Activated CD4-positive, alpha-beta T cell treated with anti-CD3 and anti-CD28 coated beads for 36 hours (primary cell): Measurements from ENCODE around the gene DDT. TPM values are rescaled to one million over a fixed set of nuclear protein-coding genes. Genes with fewer than 3 reads are reported as not detected.
"Not testable (repeated sequence)": the region's sequence is repeated elsewhere in the genome, so short reads cannot be mapped to it uniquely, and the experiment has no call there.

Experiments used
- ATAC-seq: fragments of 200-7000 bp; cut with Tn5 transposase; one replicate; pipeline ENCODE4 v1.10.0; 2021; ENCODE audit warnings: mild to moderate bottlenecking, moderate library complexity
- CTCF ChIA-PET: fragments of 350-600 bp; sonication (Branson Sonifier 250); formaldehyde crosslinking; loops from one replicate; lab custom pipeline; 2021; ENCODE audit warnings: antibody characterized with exemption; lab: Charles Lee
- POLR2A ChIA-PET: fragments of 350-600 bp; sonication (Branson Sonifier 250); formaldehyde crosslinking; loops from one replicate; lab custom pipeline; 2021; ENCODE audit warnings: antibody characterized with exemption, inconsistent platforms; lab: Charles Lee
- DNase-seq: peaks from one replicate; pipeline ENCODE4 v3.0.0-alpha.2; 2020
- H3K27ac Mint-ChIP-seq: one replicate; pipeline ENCODE4 v1.8.0; 2021; ENCODE audit warnings: mixed read lengths
- H3K27me3 Mint-ChIP-seq: one replicate; pipeline ENCODE4 v1.8.0; 2021; ENCODE audit warnings: mixed read lengths
- H3K36me3 Mint-ChIP-seq: one replicate; pipeline ENCODE4 v1.8.0; 2021; ENCODE audit warnings: low read depth, mixed read lengths
- H3K4me1 Mint-ChIP-seq: one replicate; pipeline ENCODE4 v1.8.0; 2021; ENCODE audit warnings: mixed read lengths
- H3K4me3 Mint-ChIP-seq: one replicate; pipeline ENCODE4 v1.8.0; 2021; ENCODE audit warnings: mild to moderate bottlenecking, moderate library complexity, mixed read lengths
- H3K9me3 Mint-ChIP-seq: one replicate; pipeline ENCODE4 v1.8.0; 2021; ENCODE audit warnings: low read depth, mixed read lengths
- intact Hi-C, 2 experiments: fragments of 100-400 bp; cut with DNase I in 1 of 2; cut with micrococcal nuclease in 1 of 2; formaldehyde crosslinking; loops; one replicate each; pipeline versions ENCODE4 v1.14.2 to v1.15.1; 2022 to 2024; cut with DNase I, micrococcal nuclease
- total RNA-seq, 2 experiments: library from RNA; stranded (reverse); gene quantifications; one replicate each; pipeline ENCODE4 v1.2.3, GENCODE V29; 2021

The DDT gene
- total RNA-seq, 2 experiments from 2014 or later: 91.3 to 118 TPM

- POLR2A ChIA-PET, ATAC-seq, CTCF ChIA-PET, H3K4me3 Mint-ChIP-seq, H3K9me3 Mint-ChIP-seq, DNase-seq, H3K36me3 Mint-ChIP-seq, H3K4me1 Mint-ChIP-seq, H3K27ac Mint-ChIP-seq, H3K27me3 Mint-ChIP-seq: not testable (repeated sequence)
- intact Hi-C loops: loop anchor here in 1 of 2 experiments (5.0 to 10.0 kb wide), 2 partner anchors 48 to 225 kb away; no protein-coding TSS in a partner anchor
These were observed 24.5 kb downstream of the DDT start for GRCh38 chr22:23949764-23950163.

DNA sequence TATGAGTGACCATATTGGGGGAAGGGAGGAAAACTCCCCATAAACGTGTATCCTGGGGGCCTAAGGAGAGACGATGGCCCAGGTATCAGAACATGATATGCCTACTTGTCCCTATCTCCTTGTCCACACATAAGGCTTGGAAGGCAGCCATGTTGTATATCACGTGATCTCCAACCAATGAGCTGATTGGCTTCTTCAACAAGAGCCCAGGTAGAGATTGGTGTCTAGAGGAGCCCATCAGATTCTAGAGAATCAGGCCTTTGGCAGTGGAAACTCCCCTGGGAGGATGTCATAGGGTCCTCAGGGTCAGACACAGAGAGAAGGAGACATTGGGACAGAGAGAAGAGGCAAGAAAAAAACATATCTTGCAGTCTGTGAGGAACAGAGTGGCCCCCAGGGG is 26.9 kb downstream of the DDT start:
- H3K4me3 Mint-ChIP-seq, ATAC-seq, H3K36me3 Mint-ChIP-seq, DNase-seq, intact Hi-C loops, POLR2A ChIA-PET, H3K27me3 Mint-ChIP-seq, H3K27ac Mint-ChIP-seq, CTCF ChIA-PET, H3K4me1 Mint-ChIP-seq, H3K9me3 Mint-ChIP-seq: not testable (repeated sequence)

DNA sequence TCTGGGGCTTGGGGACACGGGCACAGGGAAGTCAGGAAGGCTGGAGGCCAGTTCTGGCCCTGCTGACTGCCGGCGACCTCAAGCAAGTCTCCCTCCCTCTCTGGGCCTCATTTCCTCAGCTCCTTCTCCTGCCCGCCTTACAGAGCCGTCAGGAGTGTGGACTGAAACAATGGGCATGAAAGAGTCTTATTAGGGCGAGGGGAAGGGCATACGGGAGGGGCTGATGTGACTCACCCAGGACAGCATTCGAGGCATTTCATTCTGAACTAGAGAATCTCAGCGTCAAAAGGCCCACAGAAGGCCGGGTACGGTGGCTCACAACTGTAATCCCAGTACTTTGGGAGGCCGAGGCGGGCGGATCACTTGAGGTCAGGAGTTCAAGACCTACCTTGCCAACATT is 34.1 kb downstream of the DDT start:
- POLR2A ChIA-PET, intact Hi-C loops, H3K27ac Mint-ChIP-seq: not testable (repeated sequence)

GRCh38 chr22:23939017-23939357 is 35.3 kb downstream of the DDT start:
- H3K36me3 Mint-ChIP-seq: no peaks in the 10 kb centered on the region
- H3K27ac Mint-ChIP-seq: no peak overlapping the region
- no peak for DNase-seq
- H3K27me3 Mint-ChIP-seq: no peaks in the 10 kb centered on the region
- ChIA-PET CTCF (interaction anchor here (0.5 kb wide), 1 partner anchor 569 kb away, joined by 3 read pairs; no protein-coding TSS in a partner anchor), POLR2A (no interaction called here)
- intact Hi-C loops: loop anchor here (5.0 kb wide), 1 partner anchor 68 kb away; the partner anchor contains the start of gene GSTT4 (in 2 of the 2)
- no peaks in the 10 kb centered on the region for H3K4me1 Mint-ChIP-seq
- no peaks in the 10 kb centered on the region for H3K9me3 Mint-ChIP-seq
- no peak for ATAC-seq
- H3K4me3 Mint-ChIP-seq: no peak overlapping the region

More for the DNA sequence above, 34.1 kb downstream of the DDT start:
- DNase-seq, CTCF ChIA-PET, H3K27me3 Mint-ChIP-seq, H3K9me3 Mint-ChIP-seq, H3K4me1 Mint-ChIP-seq, ATAC-seq, H3K4me3 Mint-ChIP-seq, H3K36me3 Mint-ChIP-seq: not testable (repeated sequence)

DNA sequence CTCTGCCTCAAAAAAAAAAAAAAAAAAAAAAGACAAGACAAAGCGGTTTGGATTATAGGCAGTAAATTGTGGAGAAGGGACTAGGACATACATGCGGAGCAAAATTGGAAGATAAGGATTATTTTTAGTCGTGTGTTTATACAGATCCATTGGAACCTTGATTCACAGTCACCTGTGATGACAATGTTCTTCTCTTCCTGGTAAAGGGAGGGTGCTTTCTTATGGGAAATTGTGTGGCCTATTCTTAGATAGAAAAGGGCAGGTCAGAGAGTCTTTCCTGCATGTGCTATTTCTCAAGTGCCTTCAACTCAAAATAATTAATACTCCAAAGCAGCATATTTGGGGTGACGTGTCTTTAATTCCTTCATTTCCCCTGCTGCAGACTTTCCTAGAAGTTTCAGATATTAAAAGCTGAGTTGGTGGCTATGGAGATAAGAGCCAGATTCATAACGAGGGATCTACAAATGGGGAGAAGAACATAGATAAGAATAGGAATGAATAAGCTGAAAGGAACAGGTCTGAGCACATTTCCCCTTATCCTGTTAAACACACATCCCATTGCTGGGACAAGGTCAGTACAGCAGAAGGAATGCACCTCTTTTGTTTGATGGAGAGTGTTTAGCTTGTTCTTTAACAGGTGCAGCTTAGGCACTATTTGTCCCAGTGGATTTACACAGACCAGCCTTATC is 35.8 kb downstream of the DDT start:
- CTCF ChIA-PET: interaction anchor here (0.5 to 0.6 kb wide), 2 partner anchors 236 to 568 kb away, joined by 3 read pairs; no protein-coding TSS in a partner anchor
- H3K4me3 Mint-ChIP-seq: no peak overlapping the region
- POLR2A ChIA-PET: no interaction called here

GRCh38 chr22:23926561-23926960 is 47.7 kb downstream of the DDT start:
- peaks cover 40% of the 10 kb centered on the region for H3K36me3 Mint-ChIP-seq
- intact Hi-C loops: no loop called here
- H3K27ac Mint-ChIP-seq: no peak overlapping the region
- no peaks in the 10 kb centered on the region for H3K27me3 Mint-ChIP-seq
- DNase-seq (no peak), ATAC-seq (no peak)
- no peaks in the 10 kb centered on the region for H3K4me1 Mint-ChIP-seq
- ChIA-PET CTCF (no interaction called here), POLR2A (no interaction called here)
- H3K9me3 Mint-ChIP-seq: peaks cover 9% of the 10 kb centered on the region
- no peak overlapping the region for H3K4me3 Mint-ChIP-seq

More for the DNA sequence above, 35.8 kb downstream of the DDT start:
- ATAC-seq (no peak), DNase-seq (no peak)
- Mint-ChIP-seq H3K9me3 (no peaks in the 10 kb centered on the region), H3K4me1 (no peaks in the 10 kb centered on the region), H3K27me3 (no peaks in the 10 kb centered on the region), H3K27ac (no peak overlapping the region), H3K36me3 (no peaks in the 10 kb centered on the region)
- intact Hi-C loops: loop anchor here (5.0 kb wide), 1 partner anchor 69 kb away; the partner anchor contains the start of gene GSTT4 (in 2 of the 2)

GRCh38 chr22:23925020-23925606 is 49.1 kb downstream of the DDT start:
- DNase-seq (no peak), ATAC-seq (no peak)
- POLR2A ChIA-PET: no interaction called here
- intact Hi-C loops: no loop called here
- Mint-ChIP-seq H3K9me3 (peaks cover 9% of the 10 kb centered on the region), H3K27ac (no peak overlapping the region), H3K27me3 (no peaks in the 10 kb centered on the region), H3K4me3 (no peak overlapping the region), H3K4me1 (no peaks in the 10 kb centered on the region), H3K36me3 (peaks cover 37% of the 10 kb centered on the region)
- CTCF ChIA-PET: interaction anchor here (0.7 kb wide), 1 partner anchor 283 kb away, joined by 3 read pairs; no protein-coding TSS in a partner anchor

GRCh38 chr22:23922921-23923320 is 51.3 kb downstream of the DDT start:
- intact Hi-C loops: no loop called here
- Mint-ChIP-seq H3K27ac (no peak overlapping the region), H3K27me3 (no peaks in the 10 kb centered on the region), H3K4me1 (no peaks in the 10 kb centered on the region), H3K36me3 (peaks cover 34% of the 10 kb centered on the region), H3K9me3 (peaks cover 9% of the 10 kb centered on the region), H3K4me3 (no peak overlapping the region)
- ATAC-seq (no peak), DNase-seq (no peak)
- CTCF ChIA-PET: no interaction called here
- POLR2A ChIA-PET: no interaction called here

DNA sequence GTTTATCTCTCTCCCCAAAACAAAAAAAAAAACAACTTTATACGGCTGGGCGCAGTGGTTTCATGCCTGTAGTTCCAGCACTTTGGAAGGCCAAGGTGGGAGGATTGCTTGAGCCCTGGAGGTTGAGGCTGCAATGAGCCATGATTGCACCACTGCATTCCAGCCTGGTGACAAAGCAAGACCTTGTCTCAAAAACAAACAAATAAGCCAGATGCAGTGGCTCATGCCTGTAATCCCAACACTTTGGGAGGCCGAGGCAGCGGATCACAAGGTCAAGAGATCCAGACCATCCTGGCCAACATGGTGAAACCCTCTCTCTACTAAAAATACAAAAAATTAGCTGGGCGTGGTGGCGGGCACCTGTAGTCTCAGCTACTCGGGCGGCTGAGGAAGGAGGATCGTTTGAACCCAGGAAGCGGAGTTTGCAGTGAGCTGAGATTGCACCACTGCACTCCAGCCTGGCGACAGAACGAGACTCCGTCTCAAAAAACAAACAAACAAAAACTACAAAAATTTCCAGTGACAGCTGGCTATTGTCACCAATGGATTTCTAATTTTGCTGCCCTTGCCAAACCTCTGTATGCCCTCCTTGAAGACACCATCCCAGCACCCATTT is 52.5 kb downstream of the DDT start:
- CTCF ChIA-PET: interaction anchor here (0.6 to 1.0 kb wide), 2 partner anchors 8 to 13 kb away, joined by 3 read pairs; no protein-coding TSS in a partner anchor
- H3K4me1 Mint-ChIP-seq, DNase-seq, H3K27ac Mint-ChIP-seq, ATAC-seq, H3K9me3 Mint-ChIP-seq, H3K27me3 Mint-ChIP-seq, POLR2A ChIA-PET, H3K4me3 Mint-ChIP-seq, intact Hi-C loops: not testable (repeated sequence)
- H3K36me3 Mint-ChIP-seq: peaks cover 28% of the 10 kb centered on the region
